Activated T-cell treated with anti-CD3 and anti-CD28 coated beads, Interleukin-2, amount 50 U/mL, for 1 hour (primary cell): ENCODE data around the gene CCDC17.

Source experiments
- DNase-seq: peaks from one replicate; pipeline ENCODE4 v3.0.0-alpha.2; 2020

The CCDC17 gene

DNA sequence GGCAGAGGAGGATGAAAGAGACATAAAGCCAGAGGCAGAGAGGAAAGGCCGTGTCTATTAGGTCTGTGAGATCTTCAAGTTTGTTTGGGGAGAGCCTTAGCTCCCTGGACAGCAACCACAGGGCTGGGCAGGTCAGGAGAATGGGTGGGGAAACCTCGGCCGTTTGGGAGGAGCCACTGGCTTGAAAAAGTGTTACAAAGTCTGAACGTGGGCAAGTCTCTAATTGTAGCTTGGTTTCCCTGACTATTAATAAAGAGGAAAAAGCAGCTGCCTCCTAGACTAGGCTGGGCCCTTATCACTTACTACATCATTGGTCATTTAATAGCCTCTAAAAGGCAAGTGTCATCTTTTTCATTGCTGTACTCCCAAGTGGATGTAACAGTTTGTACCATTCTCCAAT, at the start of gene CCDC17:
Gene CCDC17, minus strand, starts transcription at position 83 of the 400 bp plus-strand sequence. CDS start 145 bp downstream, outside the sequence.
- no peak for DNase-seq

- no peak for DNase-seq
Measured at GRCh38 chr1:45669859-45670655, 46.2 kb upstream of the CCDC17 start.

GRCh38 chr1:45669379-45669778, 45.5 kb upstream of the CCDC17 start:
- no peak for DNase-seq

- DNase-seq, result no peak
Measured at GRCh38 chr1:45668526-45668925, 44.7 kb upstream of the CCDC17 start.

DNA sequence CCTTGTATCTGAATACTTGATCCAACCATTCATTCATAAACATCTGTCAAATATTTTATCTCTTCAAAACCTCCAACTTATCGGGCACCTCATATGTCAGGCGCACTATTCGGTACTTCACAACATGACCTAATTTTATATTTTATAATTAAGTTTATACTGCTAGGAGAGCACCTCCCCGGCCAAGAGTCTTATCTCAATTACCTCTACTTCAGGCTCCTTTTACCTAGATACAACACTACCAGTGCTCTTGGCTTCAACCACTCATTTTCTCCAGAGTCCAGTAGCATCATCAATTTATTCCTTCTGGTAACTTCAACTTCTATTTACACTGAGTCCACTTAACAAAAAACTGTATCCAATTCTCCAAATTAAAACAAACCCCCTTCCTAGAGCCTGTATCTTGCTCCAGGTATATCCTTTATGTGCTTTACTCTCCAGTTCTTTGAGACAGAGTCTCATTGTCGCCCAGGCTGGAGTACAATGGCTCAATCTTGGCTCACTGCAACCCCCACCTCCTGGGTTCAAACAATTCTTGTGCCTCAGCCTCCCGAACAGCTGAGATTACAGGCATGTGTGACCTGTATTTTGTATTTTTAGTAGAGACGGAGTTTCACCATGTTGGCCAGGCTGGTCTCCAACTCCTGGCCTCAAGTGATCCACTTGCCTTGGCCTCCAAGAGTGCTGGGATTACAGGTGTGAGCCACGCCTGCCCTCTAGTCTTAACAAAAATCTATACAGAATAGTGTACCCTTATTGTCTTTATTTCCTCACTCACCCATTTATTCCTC, 43.7 kb upstream of the CCDC17 start:
- DNase-seq, result no peak

DNA sequence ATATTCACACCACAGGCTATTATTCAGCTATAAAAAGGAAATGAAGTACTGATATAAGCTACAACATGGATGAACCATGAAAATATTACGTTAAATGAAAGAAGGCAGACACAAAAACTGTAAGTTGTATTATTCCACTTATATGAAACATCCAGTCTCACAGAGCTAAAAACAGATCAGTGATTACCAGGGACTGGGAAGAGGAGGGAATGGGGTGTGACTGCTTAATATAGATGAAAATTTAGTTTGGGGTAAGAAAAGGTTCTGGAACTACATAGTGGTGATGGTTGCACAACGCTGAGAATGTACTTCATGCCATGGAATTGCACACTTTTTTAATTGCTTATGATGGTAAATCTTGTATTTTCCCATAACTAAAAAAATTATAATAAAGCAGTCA, 43.0 kb upstream of the CCDC17 start:
- DNase-seq, result no peak

DNA sequence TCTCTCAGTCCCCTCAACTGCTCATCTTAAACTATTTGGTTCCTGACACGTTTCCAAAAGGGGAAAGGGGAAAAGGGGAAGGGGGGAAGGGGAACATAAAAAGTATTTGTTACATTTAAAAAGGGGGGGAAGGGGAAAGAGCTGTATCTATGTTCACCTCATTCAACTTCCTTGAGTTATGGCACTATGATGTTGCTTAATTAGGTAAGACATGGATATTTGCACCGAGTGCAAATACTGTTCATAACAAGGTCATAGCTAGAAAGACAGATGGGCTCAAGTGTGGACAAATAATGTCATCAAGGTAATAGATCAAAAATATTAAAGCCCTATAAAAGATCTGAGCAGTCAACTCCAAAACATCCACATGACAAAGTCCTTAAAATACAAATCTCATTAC, 36.5 kb upstream of the CCDC17 start:
- DNase-seq, result no peak

DNA sequence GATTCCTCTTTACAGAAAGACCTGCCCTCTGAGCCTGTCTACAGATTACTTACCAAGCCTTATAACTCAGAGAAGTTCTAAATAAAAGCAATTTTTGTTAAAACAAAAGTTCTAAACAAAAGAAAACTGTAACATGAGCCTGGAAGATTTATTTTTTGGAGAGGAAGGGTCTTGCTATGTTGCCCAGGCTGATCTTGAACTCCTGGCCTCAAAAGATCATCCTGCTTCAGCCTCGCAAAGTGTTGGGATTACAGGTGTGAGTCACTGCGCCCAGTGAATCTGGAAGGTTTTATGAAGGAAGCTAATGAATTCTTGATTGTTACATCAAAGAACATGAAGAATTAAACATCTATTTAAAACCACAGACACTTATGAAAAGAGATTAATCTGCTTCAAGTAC, 35.4 kb upstream of the CCDC17 start:
- DNase-seq, result no peak

GRCh38 chr1:45658171-45658570, 34.3 kb upstream of the CCDC17 start:
- no peak for DNase-seq

DNA sequence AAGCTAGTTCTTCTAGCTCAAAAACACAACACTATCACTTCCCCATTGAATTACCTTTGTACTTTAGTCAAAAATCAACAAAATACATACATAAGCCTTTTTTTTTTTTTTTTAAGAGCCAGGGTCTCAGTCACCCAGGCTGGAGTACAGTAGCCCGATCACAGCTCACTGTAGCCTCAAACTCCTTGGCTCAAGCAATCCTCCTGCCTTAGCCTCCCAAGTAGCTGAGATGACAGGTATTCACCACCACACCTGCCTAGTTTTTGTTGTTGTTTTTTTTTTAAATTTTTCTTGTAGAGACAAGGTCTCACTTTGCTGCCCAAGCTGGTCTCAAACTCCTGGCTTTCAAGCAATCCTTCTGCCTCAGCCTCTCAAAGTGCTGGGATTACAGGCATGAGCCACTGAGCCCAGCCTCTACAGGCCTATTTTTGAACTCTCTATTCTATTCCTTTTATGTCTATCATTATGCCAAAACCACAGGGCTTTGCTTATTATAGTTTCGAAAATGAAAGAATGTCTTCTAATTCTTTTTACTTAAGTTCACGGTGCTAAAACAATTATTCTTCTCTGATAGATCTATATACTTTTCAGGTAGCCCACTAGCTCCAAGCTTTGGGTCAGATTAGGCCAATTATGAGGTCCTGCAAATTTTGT, 32.8 kb upstream of the CCDC17 start:
- no peak for DNase-seq

DNA sequence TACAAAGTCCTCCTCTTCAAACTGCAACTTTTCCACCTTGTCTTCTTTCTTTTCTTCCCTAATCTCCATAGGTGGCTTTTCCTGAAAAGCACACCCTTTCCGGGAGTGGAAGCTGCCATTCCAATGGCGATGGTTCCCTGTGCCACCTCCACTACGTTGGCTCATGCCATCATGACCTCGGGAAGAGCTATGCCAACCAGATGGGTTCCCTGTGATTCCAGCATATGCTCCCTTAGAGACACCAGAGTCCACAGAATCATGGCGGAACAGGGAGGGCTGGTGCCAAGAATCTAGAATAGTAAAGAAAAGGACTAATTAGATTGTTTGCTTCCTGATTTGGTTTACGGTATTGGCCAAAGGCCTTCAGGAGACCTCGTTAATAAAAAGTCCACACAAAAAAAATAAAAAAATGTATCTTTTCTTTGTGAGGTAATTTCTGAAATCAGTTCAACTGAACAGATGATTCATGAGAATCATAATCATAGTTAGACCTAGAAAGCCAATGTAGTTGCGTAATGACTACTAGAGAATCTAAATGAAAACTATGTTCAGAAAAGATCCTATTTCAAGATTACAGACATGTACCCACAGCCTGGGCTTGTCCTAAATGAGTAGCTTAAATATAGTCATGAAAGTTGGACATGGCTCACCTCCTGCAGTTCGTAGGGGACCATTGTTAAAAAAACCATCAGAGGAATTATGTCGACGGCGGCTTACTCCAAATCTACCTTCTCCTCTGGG, 30.9 kb upstream of the CCDC17 start:
- DNase-seq, result no peak

GRCh38 chr1:45647248-45648021, 23.6 kb upstream of the CCDC17 start:
- no peak for DNase-seq

GRCh38 chr1:45644661-45645060, 20.8 kb upstream of the CCDC17 start:
- no peak for DNase-seq

DNA sequence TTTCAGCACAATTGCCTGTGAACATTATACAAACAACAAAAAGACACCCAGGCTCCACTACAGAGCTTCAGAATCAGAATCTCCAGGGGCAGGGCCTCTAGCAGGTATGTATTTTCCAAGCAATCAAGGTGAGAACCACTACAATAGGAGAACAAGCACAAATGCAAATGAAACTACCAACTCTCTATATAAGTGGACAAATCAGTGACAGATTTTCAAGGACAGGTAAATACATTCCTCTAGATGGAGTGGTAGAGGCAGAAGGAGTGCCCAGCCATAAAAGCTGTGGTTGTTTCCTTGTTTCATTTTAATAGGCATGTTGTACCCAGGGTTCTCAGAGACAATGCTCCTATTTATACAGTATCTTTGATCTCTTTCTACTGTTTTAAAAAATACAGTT, 20.1 kb upstream of the CCDC17 start:
- no peak for DNase-seq

GRCh38 chr1:45643321-45643720, 19.5 kb upstream of the CCDC17 start:
- no peak for DNase-seq

GRCh38 chr1:45640293-45640692, 16.4 kb upstream of the CCDC17 start:
- DNase-seq, result no peak

GRCh38 chr1:45635211-45635610, 11.4 kb upstream of the CCDC17 start:
- no peak for DNase-seq

DNA sequence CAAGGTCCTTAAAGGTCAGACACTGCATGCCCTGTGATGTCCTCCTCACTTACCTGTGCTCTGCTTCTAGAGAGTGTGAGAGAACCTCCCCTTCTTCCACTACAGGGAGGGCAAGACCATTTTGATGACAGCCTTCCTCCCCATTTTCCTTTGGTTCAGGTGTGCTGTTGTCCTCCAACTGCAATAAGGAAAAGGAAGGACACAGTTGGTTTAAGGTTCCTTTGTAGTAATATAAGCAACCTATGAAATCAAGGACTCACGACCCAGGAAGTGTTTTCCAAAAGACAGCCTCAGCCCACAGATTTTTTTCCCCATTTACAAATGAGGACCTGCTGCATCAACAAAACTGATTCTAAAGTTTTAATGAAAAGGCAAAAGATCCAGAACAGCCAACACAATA, 6.6 kb upstream of the CCDC17 start:
- no peak for DNase-seq

DNA sequence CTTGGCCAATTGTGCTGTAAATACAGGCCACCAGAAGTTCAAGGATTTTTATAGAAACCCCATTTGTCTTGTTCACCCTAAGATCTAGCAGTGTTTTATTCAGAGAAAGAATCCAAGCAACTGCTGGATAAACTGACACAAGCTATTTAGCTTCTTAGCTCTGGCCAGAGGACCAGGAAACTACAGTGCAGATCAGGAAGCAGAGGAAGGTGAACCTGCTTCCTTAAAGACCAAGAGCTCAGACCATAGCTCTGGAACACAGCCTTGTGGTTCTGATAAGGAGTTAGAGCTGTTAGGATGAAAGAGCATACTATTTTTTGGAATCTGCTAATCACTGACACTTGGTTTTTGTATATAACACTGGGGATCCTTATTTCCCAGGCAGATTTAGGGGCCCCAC, 5.2 kb upstream of the CCDC17 start:
- DNase-seq, result no peak

GRCh38 chr1:45622524-45623394, 1.1 kb downstream of the CCDC17 start:
- no peak for DNase-seq

- DNase-seq, result no peak
Measured at GRCh38 chr1:45621895-45622523, 1.8 kb downstream of the CCDC17 start.
